Ishikawa (cell line): ENCODE data around the gene TXNDC15.

Source experiments
- CEBPB ChIP-seq: IDR thresholded peaks from 2 replicates; pipeline ENCODE4 v1.6.1; 2012
- CREB1 ChIP-seq: IDR thresholded peaks from 2 replicates; pipeline ENCODE4 v1.6.1; 2012; ENCODE audit warnings: low read depth
- EGR1 ChIP-seq: IDR thresholded peaks from 2 replicates; pipeline ENCODE4 v1.6.1; 2012
- EP300 ChIP-seq: IDR thresholded peaks from 2 replicates; pipeline ENCODE4 v1.6.1; 2012; ENCODE audit warnings: borderline replicate concordance
- FOXM1 ChIP-seq: IDR thresholded peaks from 2 replicates; pipeline ENCODE4 v1.6.1; 2012; ENCODE audit warnings: low read depth, borderline replicate concordance
- NFIC ChIP-seq: IDR thresholded peaks from 2 replicates; pipeline ENCODE4 v1.6.1; 2012
- RAD21 ChIP-seq: IDR thresholded peaks from 2 replicates; pipeline ENCODE4 v1.6.1; 2012; ENCODE audit warnings: low read depth
- TAF1 ChIP-seq: IDR thresholded peaks from 2 replicates; pipeline ENCODE4 v1.6.1; 2012; ENCODE audit warnings: low read depth, mild to moderate bottlenecking
- TCF12 ChIP-seq: IDR thresholded peaks from 2 replicates; pipeline ENCODE4 v1.6.1; 2012; ENCODE audit warnings: low read depth
- TEAD4 ChIP-seq: IDR thresholded peaks from 2 replicates; pipeline ENCODE4 v1.6.1; 2012
- YY1 ChIP-seq: IDR thresholded peaks from 2 replicates; pipeline ENCODE4 v1.6.1; 2012; ENCODE audit warnings: low read depth
- ZBTB7A ChIP-seq: IDR thresholded peaks from 2 replicates; pipeline ENCODE4 v1.6.1; 2012; ENCODE audit warnings: low read depth
- TF ChIP-seq, protein P1 (sequence below): IDR thresholded peaks from 2 replicates; pipeline ENCODE4 v1.6.1; 2012
- TF ChIP-seq, protein P2 (sequence below): IDR thresholded peaks from 2 replicates; pipeline ENCODE4 v1.6.1; 2012; ENCODE audit warnings: low read depth, mild to moderate bottlenecking
- TF ChIP-seq, protein P3 (sequence below): IDR thresholded peaks from 2 replicates; pipeline ENCODE4 v1.6.1; 2012

The TXNDC15 gene

DNA sequence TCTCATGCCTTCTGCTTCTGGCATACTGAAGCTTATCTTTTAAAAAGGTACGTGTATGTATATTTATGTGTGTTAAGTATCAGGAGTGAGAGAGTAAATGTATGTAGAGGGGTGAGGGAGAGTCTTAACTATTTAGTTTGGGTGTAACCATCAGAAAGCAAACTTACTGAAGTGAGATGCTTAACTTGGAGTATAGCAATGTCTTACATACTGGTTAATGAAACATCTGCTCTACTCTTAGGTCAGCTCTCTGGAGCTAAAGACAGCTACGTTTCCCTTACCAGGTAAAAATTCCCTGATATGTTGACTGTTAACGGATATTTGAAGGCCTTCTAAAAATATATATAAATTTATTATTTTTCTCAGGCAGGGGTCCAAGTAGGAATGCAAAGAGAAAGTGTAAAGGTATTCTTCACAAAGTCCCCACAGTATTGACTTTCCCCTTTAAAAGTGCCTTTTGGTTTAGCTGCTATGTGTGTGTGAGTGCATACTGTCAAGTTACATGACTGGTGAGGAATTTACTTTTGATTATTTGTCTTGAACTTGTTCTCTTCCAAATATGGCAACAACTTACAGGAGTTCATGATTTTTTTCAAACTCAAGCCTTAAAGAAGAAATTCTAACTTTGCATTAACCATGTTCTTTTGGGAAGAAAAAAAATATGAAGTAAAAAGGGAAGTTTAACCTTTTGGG, 40.7 kb upstream of the TXNDC15 start:
- TF ChIP-seq CREB1 (no peak), TEAD4 (no peak), FOXM1 (no peak), CEBPB (no peak), EGR1 (no peak), YY1 (no peak), TAF1 (no peak)
- TF ChIP-seq, protein P1, sequence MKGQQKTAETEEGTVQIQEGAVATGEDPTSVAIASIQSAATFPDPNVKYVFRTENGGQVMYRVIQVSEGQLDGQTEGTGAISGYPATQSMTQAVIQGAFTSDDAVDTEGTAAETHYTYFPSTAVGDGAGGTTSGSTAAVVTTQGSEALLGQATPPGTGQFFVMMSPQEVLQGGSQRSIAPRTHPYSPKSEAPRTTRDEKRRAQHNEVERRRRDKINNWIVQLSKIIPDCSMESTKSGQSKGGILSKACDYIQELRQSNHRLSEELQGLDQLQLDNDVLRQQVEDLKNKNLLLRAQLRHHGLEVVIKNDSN = no peak

DNA sequence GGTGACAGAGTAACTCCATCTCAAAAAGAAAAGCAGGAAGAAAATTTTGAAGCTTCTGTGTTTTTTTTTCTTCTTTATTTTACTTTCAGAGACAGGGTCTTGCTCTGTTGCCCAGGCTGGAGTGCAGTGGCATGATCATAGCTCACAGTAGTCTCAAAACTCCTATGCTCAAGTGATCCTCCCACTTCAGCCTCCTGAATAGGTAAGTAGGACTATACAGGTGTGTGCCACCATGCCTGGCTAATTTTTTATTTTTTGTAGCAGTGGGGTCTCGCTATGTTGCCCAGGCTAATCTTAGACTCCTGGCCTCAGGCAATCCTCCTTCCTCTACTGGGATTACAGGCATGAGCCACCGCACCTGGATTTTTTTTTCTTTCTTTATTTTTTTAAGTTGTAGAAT, 38.5 kb upstream of the TXNDC15 start:
- TF ChIP-seq EP300 (no peak), FOXM1 (no peak)

DNA sequence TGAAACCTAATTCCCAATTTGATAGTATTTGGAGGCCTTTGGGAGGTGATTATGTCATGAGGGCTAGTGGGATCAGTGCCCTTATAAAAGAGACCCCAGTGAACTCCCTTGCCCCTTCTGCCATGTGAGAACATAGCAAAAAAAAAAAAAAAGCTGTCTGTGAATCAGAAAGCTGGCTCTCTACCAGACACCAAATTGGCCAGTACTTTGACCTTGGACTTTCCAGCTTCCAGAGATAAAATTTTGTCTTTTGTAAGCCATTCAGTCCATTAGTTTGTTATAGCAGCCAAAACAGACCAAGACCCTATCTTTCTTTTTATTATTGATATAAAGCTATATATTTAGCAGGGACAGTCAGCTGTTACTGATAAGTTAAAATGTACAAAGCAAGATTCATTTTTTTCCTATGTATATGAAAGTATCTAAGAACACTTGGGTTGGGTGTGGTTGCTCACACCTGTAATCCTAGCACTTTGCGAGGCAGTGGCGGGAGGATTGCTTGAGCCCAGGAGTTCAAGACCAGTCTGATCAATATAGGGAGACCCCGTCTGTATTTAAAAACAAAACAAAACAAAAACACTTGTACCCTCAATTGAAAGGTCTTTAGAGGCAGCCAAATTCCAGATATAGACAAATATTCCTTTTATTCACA, 36.5 kb upstream of the TXNDC15 start:
- TF ChIP-seq RAD21 (no peak), YY1 (no peak)
- TF ChIP-seq, protein P2, sequence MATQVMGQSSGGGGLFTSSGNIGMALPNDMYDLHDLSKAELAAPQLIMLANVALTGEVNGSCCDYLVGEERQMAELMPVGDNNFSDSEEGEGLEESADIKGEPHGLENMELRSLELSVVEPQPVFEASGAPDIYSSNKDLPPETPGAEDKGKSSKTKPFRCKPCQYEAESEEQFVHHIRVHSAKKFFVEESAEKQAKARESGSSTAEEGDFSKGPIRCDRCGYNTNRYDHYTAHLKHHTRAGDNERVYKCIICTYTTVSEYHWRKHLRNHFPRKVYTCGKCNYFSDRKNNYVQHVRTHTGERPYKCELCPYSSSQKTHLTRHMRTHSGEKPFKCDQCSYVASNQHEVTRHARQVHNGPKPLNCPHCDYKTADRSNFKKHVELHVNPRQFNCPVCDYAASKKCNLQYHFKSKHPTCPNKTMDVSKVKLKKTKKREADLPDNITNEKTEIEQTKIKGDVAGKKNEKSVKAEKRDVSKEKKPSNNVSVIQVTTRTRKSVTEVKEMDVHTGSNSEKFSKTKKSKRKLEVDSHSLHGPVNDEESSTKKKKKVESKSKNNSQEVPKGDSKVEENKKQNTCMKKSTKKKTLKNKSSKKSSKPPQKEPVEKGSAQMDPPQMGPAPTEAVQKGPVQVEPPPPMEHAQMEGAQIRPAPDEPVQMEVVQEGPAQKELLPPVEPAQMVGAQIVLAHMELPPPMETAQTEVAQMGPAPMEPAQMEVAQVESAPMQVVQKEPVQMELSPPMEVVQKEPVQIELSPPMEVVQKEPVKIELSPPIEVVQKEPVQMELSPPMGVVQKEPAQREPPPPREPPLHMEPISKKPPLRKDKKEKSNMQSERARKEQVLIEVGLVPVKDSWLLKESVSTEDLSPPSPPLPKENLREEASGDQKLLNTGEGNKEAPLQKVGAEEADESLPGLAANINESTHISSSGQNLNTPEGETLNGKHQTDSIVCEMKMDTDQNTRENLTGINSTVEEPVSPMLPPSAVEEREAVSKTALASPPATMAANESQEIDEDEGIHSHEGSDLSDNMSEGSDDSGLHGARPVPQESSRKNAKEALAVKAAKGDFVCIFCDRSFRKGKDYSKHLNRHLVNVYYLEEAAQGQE = no peak

DNA sequence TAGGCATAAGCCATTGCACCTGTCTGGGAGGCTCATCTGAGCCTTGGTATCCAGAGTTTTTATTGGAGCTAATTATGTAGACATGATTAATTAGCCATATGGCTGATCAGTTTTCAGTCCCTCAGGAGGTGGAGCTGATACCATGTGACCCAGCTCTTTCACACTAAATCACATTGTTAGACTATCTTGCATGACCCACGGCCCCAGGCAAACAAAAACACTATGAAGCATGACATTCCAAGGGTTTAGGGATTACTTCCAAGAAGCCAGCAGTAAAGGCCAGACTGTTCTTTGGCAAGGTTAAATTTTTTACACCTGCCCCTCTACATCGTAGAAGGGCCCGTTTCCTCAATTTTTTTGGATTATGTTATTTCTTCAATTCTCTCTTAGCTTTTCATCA, 33.4 kb upstream of the TXNDC15 start:
- TF ChIP-seq CEBPB = no peak
- no peak for TF ChIP-seq TCF12
- TF ChIP-seq TAF1 = no peak
- TF ChIP-seq YY1 = no peak
- no peak for TF ChIP-seq FOXM1
- TF ChIP-seq, protein P3, sequence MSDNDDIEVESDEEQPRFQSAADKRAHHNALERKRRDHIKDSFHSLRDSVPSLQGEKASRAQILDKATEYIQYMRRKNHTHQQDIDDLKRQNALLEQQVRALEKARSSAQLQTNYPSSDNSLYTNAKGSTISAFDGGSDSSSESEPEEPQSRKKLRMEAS = no peak
- no peak for TF ChIP-seq EGR1
- TF ChIP-seq NFIC = no peak
- TF ChIP-seq, protein P1 = no peak
- no peak for TF ChIP-seq EP300
- TF ChIP-seq TEAD4 = no peak
- no peak for TF ChIP-seq CREB1
- TF ChIP-seq, protein P2 = no peak
- TF ChIP-seq RAD21 = no peak
- no peak for TF ChIP-seq ZBTB7A

DNA sequence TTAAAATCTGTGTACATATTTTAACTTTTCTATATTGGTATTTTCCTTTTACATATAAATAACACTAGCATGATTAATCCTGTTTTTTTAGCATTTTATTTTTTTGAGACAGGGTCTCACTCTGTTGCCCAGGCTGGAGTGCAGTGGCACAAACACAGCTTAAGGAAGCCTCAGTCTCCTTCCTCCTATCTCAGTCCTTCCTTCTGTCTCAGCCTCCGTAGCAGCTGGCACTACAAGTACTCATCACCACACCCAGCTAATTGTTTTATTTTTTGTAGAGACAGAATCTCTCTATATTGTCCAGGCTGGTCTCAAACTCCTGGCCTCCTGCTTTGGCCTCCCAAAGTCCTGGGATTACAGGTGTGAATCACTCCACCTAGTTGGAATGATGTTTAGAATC, 29.9 kb upstream of the TXNDC15 start:
- TF ChIP-seq EP300 (no peak), NFIC (no peak), YY1 (no peak), CREB1 (no peak), ZBTB7A (no peak), TAF1 (no peak), EGR1 (no peak), RAD21 (no peak), FOXM1 (no peak), TCF12 (no peak), TEAD4 (no peak), CEBPB (no peak)
- TF ChIP-seq, protein P2 = no peak
- TF ChIP-seq, protein P3 = no peak
- TF ChIP-seq, protein P1 = no peak
